ENCODE results near the gene ENOPH1.
A peak's percentile ranks its signal among the peaks of the same experiment; 100 is the strongest.

Gene ENOPH1

GRCh38 chr4:82380831-82381230 lies 49.6 kb upstream of the ENOPH1 start:
- no peaks in the 10 kb centered on the region for H3K4me1 ChIP-seq (ENCODE audit: control insufficient read depth, insufficient read depth, low read length)
- H3K36me3 ChIP-seq (ENCODE audit: control insufficient read depth in 2 of 2, insufficient read depth in 1 of 2, low read length in 2 of 2) = no peaks in the 10 kb centered on the region
- no peak overlapping the region for H3K27ac ChIP-seq (ENCODE audit: extremely low read depth, low read depth, low read length)
- no peaks in the 10 kb centered on the region for H3K9me3 ChIP-seq (ENCODE audit: control insufficient read depth, insufficient read depth, low read depth, low read length)
- H3K4me3 ChIP-seq (ENCODE audit: low read depth, low read length) = no peak overlapping the region
- TF ChIP-seq GLIS2 (tag by site-specific recombination; IDR thresholded peaks at IDR 0.05) (no peak), ZNF660 (tag by site-specific recombination; IDR thresholded peaks at IDR 0.05) (no peak), TSHZ1 (tag by site-specific recombination; IDR thresholded peaks at IDR 0.05; ENCODE audit: borderline replicate concordance) (no peak), KLF17 (tag by site-specific recombination; IDR thresholded peaks at IDR 0.05) (no peak), ZNF416 (tag by site-specific recombination; IDR thresholded peaks at IDR 0.05) (no peak), TRIM28 (IDR thresholded peaks at IDR 0.05; ENCODE audit: borderline replicate concordance, low read length) (no peak), ZNF768 (tag by site-specific recombination; IDR thresholded peaks at IDR 0.05) (no peak), KLF9 (tag by site-specific recombination; IDR thresholded peaks at IDR 0.05; ENCODE audit: low read depth) (no peak), ZNF2 (tag by site-specific recombination; IDR thresholded peaks at IDR 0.05) (no peak)
- ChIA-PET POLR2A (no interaction called here), CTCF (interaction anchor here (0.5 kb wide), 1 partner anchor 71 kb away, joined by 4 read pairs; no protein-coding TSS in a partner anchor)

- CTCF ChIA-PET = interaction anchor here (0.5 kb wide), 1 partner anchor 71 kb away, joined by 4 read pairs; no protein-coding TSS in a partner anchor
- no peak overlapping the region for H3K4me3 ChIP-seq (ENCODE audit: low read depth, low read length)
- H3K4me1 ChIP-seq (ENCODE audit: control insufficient read depth, insufficient read depth, low read length) = no peaks in the 10 kb centered on the region
- H3K27ac ChIP-seq (ENCODE audit: extremely low read depth, low read depth, low read length) = no peak overlapping the region
- H3K36me3 ChIP-seq (ENCODE audit: control insufficient read depth in 2 of 2, insufficient read depth in 1 of 2, low read length in 2 of 2) = no peaks in the 10 kb centered on the region
- TF ChIP-seq SCRT1 (tag by site-specific recombination; IDR thresholded peaks at IDR 0.05; ENCODE audit: borderline replicate concordance) = no peak
- TF ChIP-seq SETDB1 (IDR thresholded peaks at IDR 0.05; ENCODE audit: insufficient read length, low read length) = peak; percentile 29
- POLR2A ChIA-PET = no interaction called here
- no peaks in the 10 kb centered on the region for H3K9me3 ChIP-seq (ENCODE audit: control insufficient read depth, insufficient read depth, low read depth, low read length)
Observed at GRCh38 chr4:82381235-82381634, 49.2 kb upstream of the ENOPH1 start.

GRCh38 chr4:82381661-82382296 lies 48.6 kb upstream of the ENOPH1 start:
- no peaks in the 10 kb centered on the region for H3K4me1 ChIP-seq (ENCODE audit: control insufficient read depth, insufficient read depth, low read length)
- H3K9me3 ChIP-seq (ENCODE audit: control insufficient read depth, insufficient read depth, low read depth, low read length) = no peaks in the 10 kb centered on the region
- no peak overlapping the region for H3K4me3 ChIP-seq (ENCODE audit: low read depth, low read length)
- POLR2A ChIA-PET = interaction anchor here (0.6 to 0.9 kb wide), 2 partner anchors 24 to 74 kb away, joined by 3 to 4 read pairs; no protein-coding TSS in a partner anchor
- H3K27ac ChIP-seq (ENCODE audit: extremely low read depth, low read depth, low read length) = no peak overlapping the region
- CTCF ChIA-PET = interaction anchor here (0.5 kb wide), 1 partner anchor 70 kb away, joined by 4 read pairs; no protein-coding TSS in a partner anchor
- no peaks in the 10 kb centered on the region for H3K36me3 ChIP-seq (ENCODE audit: control insufficient read depth in 2 of 2, insufficient read depth in 1 of 2, low read length in 2 of 2)
- TF ChIP-seq YY2 (tag by site-specific recombination; IDR thresholded peaks at IDR 0.05) (no peak), ZNF670 (tag by site-specific recombination; IDR thresholded peaks at IDR 0.05; ENCODE audit: low read depth) (no peak), ZNF10 (tag by site-specific recombination; IDR thresholded peaks at IDR 0.05) (no peak), ZNF16 (tag by site-specific recombination; IDR thresholded peaks at IDR 0.05; ENCODE audit: low read depth) (no peak), BCL6B (tag by site-specific recombination; IDR thresholded peaks at IDR 0.05) (no peak), ZNF473 (tag by site-specific recombination; IDR thresholded peaks at IDR 0.05) (no peak), PRDM6 (tag by site-specific recombination; IDR thresholded peaks at IDR 0.05) (no peak), ZIC2 (tag by site-specific recombination; IDR thresholded peaks at IDR 0.05) (no peak), ZNF624 (tag by site-specific recombination; IDR thresholded peaks at IDR 0.05) (no peak), ZNF223 (tag by site-specific recombination; IDR thresholded peaks at IDR 0.05) (no peak), ZNF600 (tag by site-specific recombination; IDR thresholded peaks at IDR 0.05) (no peak), CTCF (tag by site-specific recombination; IDR thresholded peaks at IDR 0.05) (no peak)

Data from HEK293 (cell line).